Measurements from ENCODE around the gene SERPINB6.

GRCh38 chr6:3007571-3007970 is 36.2 kb upstream of the SERPINB6 start:
- TF ChIP-seq CTCF (conservative IDR thresholded peaks at IDR 0.05; ENCODE audit: low read depth, low read length) = no peak
- no peak for TF ChIP-seq POLR2A (IDR thresholded peaks at IDR 0.05; ENCODE audit: low read depth, low read length)
- no peak for TF ChIP-seq RAD21 (IDR thresholded peaks at IDR 0.05; ENCODE audit: low read length)
- TF ChIP-seq CEBPB (IDR thresholded peaks at IDR 0.05; ENCODE audit: low read depth, low read length) = no peak
- no peak for TF ChIP-seq CHD1 (IDR thresholded peaks at IDR 0.05; ENCODE audit: low read depth, low read length)
- TF ChIP-seq MAZ (IDR thresholded peaks at IDR 0.05; ENCODE audit: borderline replicate concordance, low read depth, low read length) = no peak
- TF ChIP-seq RFX5 (IDR thresholded peaks at IDR 0.05; ENCODE audit: low read depth, low read length) = no peak
- no peak for TF ChIP-seq RCOR1 (IDR thresholded peaks at IDR 0.05; ENCODE audit: insufficient replicate concordance, low read length)
- TF ChIP-seq USF2 (IDR thresholded peaks at IDR 0.05; ENCODE audit: low read depth, low read length) = no peak
- TF ChIP-seq NFE2L2 (IDR thresholded peaks at IDR 0.05; ENCODE audit: low read depth, low read length) = no peak
- no peak for TF ChIP-seq MXI1 (IDR thresholded peaks at IDR 0.05; ENCODE audit: borderline replicate concordance, low read depth, low read length)
- TF ChIP-seq BHLHE40 (IDR thresholded peaks at IDR 0.05; ENCODE audit: low read depth, low read length) = no peak
